Effector memory CD4-positive, alpha-beta T cell (primary cell): Measurements from ENCODE around the gene PAPSS1.

ENCODE experiments used
- DNase-seq, 3 donors: peaks; one replicate each; pipeline ENCODE4 v3.0.0-alpha.2; 2020
- H3K27ac ChIP-seq: 2 replicates; pipeline ENCODE4 v1.7.0; 2013; ENCODE audit warnings: mild to moderate bottlenecking, low read length, moderate library complexity; ENCODE audit not compliant: insufficient read depth, poor library complexity, severe bottlenecking
- H3K27me3 ChIP-seq: replicated peaks from 2 replicates; pipeline ENCODE4 v1.7.0; 2013; ENCODE audit warnings: mild to moderate bottlenecking, low read length; ENCODE audit not compliant: insufficient read depth, control insufficient read depth, poor library complexity, severe bottlenecking
- H3K36me3 ChIP-seq: 2 replicates; pipeline ENCODE4 v1.7.0; 2013; ENCODE audit warnings: mild to moderate bottlenecking, low read length, moderate library complexity; ENCODE audit not compliant: control insufficient read depth, insufficient read depth
- H3K4me1 ChIP-seq: 2 replicates; pipeline ENCODE4 v1.7.0; 2013; ENCODE audit warnings: low read length, mild to moderate bottlenecking; ENCODE audit not compliant: control insufficient read depth, insufficient read depth, poor library complexity, severe bottlenecking
- H3K4me3 ChIP-seq: 2 replicates; pipeline ENCODE4 v1.7.0; 2013; ENCODE audit warnings: low read length, low read depth, mild to moderate bottlenecking; ENCODE audit not compliant: insufficient read depth, poor library complexity, severe bottlenecking
- H3K9me3 ChIP-seq: 2 replicates; pipeline ENCODE4 v1.7.0; 2013; ENCODE audit warnings: mild to moderate bottlenecking, low read length, moderate library complexity; ENCODE audit not compliant: control insufficient read depth

PAPSS1 gene

DNA sequence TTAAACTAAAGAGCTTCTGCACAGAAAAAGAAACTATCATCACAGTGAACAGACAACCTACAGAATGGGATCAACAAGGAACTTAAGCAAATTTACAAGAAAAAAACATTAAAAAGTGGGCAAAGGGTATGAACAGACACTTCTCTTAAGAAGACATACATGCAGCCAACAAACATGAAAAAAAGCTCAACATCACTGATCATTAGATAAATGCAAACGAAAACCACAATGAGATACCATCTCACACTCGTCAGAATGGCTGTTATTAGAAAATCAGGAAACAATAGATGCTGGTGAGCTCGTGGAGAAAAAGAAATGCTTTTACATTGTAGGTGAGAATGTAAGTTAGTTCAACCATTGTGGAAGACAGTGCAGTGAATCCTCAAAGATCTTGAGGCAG is 27.8 kb downstream of the PAPSS1 start:
- no peak overlapping the region for H3K4me3 ChIP-seq
- peaks cover 4% of the 10 kb centered on the region for H3K4me1 ChIP-seq
- no peaks in the 10 kb centered on the region for H3K27me3 ChIP-seq
- H3K27ac ChIP-seq, result no peak overlapping the region
- H3K9me3 ChIP-seq, result no peaks in the 10 kb centered on the region
- no peaks in the 10 kb centered on the region for H3K36me3 ChIP-seq
- DNase-seq, result no peak

DNA sequence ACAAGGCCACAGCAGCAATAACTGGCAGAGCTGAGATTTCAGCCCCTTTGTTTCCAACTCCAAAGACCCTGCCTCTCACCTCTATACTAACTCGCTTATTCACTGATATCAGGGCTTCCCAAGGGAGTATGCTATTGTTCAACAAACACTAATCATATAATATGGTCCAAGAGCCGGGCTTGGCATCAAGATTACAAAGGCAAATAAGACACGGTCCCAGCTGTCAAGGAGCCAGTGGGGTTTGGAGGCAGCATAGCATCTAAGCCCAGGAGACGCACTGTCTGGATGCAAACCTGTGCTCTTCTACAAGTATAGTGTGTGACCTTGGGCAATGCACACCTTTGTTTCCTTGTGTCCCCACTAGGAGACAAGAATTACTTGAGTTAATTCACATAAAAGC is 28.7 kb downstream of the PAPSS1 start:
- Histone ChIP-seq H3K36me3 (peaks cover 3% of the 10 kb centered on the region), H3K4me1 (peaks cover 4% of the 10 kb centered on the region), H3K27ac (no peak overlapping the region), H3K9me3 (no peaks in the 10 kb centered on the region), H3K27me3 (no peaks in the 10 kb centered on the region), H3K4me3 (no peak overlapping the region)
- DNase-seq, result no peak

DNA sequence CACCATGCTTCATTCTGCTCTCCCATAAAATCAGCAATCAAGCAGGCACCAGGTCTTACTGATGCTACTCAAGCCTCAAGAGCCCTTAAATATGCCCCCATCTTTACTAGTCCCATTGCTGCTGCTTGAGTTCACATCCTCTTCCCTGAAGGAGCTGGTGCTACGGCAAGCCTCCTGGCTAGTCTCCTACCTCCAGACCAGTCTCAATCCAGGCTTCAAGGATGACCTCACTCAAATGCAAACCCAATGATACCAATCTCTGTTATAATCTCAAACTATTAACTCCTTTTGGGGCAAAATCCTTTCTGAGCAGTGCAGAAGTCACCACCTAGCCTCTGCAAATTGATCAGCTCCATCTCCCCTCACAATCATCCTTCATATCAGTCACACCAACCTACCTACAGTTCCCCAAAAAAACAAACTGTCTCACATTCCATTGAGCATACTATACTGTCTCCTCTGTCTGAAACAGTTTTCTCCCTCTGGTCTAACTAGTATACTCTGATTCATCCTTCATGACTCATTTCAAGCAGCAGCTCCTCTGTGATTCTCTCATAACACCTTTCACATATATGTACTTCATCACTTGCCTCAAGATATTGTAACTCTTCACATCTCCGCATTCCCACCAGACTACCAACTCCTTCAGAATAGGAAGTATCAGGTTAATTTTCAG is 30.0 kb downstream of the PAPSS1 start:
- H3K4me1 ChIP-seq, result peaks cover 4% of the 10 kb centered on the region
- no peak for DNase-seq
- no peaks in the 10 kb centered on the region for H3K9me3 ChIP-seq
- peaks cover 3% of the 10 kb centered on the region for H3K36me3 ChIP-seq
- H3K4me3 ChIP-seq, result no peak overlapping the region
- H3K27ac ChIP-seq, result no peak overlapping the region
- H3K27me3 ChIP-seq, result no peaks in the 10 kb centered on the region

DNA sequence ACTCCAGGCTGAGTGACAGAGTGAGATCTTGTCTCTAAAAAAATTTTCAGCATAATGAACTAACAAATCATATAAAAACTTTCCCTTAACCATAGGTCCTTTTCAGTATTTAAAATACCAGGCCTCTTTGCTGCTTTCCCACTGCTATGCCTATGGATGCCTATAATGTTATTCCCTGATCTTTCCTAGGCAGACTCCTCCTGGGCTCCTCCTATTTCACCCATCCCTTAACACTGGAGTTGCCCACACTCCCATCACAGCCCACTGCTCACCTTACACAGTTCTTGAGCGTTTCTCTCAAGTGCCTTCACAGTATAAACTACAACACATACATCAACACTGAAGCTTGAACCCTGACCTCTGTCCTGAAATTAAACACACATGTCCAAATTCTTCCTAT is 31.6 kb downstream of the PAPSS1 start:
- peaks cover 4% of the 10 kb centered on the region for H3K4me1 ChIP-seq
- no peak for DNase-seq
- no peaks in the 10 kb centered on the region for H3K27me3 ChIP-seq
- H3K4me3 ChIP-seq, result no peak overlapping the region
- peaks cover 3% of the 10 kb centered on the region for H3K36me3 ChIP-seq
- no peak overlapping the region for H3K27ac ChIP-seq
- H3K9me3 ChIP-seq, result no peaks in the 10 kb centered on the region

DNA sequence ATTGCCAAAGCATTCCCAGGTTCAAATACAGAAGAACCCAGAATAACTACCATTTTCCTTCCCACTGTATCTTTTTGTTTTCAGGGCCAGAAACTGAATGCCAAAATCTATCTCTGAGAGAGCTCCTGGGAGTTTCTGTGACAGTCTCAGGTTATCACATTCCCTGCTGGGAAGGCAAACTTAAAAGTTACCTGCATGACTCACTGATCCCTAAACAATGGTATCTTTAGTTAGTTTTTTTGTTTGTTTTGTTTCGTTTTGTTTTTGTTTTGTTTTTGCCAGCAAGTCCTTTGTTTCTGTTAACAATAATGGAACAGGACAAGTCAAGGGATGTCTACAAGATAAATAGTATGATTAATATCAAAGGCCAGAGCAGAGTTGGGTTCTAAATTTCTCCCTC is 34.3 kb downstream of the PAPSS1 start:
- Histone ChIP-seq H3K27ac (no peak overlapping the region), H3K36me3 (peaks cover 3% of the 10 kb centered on the region), H3K4me3 (no peak overlapping the region), H3K4me1 (no peaks in the 10 kb centered on the region), H3K27me3 (no peaks in the 10 kb centered on the region), H3K9me3 (no peaks in the 10 kb centered on the region)
- no peak for DNase-seq

DNA sequence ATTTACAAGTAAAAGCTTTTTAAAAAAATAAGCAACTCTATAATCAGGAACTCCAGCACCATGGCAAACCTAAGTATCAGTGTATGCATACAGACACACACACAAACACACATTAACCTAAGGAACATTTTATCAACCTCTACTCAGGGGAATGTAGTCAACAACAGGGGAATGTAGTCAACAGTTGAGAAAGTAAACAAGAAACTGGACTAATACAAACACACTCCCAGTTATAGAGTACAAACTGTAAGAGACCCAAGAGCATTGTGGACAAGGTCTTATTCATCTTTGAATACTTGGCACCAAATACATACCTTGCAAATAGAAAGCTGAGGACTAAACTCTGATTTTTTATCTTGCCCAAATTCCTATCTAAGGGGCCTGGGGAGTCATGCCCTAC is 36.2 kb downstream of the PAPSS1 start:
- no peak for DNase-seq
- no peaks in the 10 kb centered on the region for H3K27me3 ChIP-seq
- no peak overlapping the region for H3K4me3 ChIP-seq
- H3K36me3 ChIP-seq, result peaks cover 4% of the 10 kb centered on the region
- no peaks in the 10 kb centered on the region for H3K4me1 ChIP-seq
- H3K27ac ChIP-seq, result no peak overlapping the region
- no peaks in the 10 kb centered on the region for H3K9me3 ChIP-seq

DNA sequence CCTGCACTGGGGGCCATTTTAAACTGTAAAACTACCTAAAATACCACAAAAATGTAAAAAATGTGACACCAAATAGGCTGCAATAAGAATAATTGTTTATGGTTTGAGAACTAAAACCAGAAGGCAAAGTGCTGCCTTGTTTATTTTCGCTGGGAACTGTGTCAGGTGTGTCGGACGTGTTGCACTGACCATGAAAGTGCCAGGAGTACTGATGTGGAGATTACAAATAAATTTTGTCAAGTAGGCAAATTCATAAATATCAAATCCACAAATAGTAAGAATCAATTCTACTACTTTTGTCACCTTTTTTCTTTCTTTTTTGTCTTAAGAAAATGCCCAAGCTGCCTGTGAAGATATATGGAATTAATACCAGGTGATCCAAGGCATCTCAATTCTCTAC is 37.7 kb downstream of the PAPSS1 start:
- Histone ChIP-seq H3K27me3 (no peaks in the 10 kb centered on the region), H3K4me3 (no peak overlapping the region), H3K27ac (no peak overlapping the region), H3K9me3 (no peaks in the 10 kb centered on the region), H3K4me1 (no peaks in the 10 kb centered on the region), H3K36me3 (peaks cover 7% of the 10 kb centered on the region)
- no peak for DNase-seq

DNA sequence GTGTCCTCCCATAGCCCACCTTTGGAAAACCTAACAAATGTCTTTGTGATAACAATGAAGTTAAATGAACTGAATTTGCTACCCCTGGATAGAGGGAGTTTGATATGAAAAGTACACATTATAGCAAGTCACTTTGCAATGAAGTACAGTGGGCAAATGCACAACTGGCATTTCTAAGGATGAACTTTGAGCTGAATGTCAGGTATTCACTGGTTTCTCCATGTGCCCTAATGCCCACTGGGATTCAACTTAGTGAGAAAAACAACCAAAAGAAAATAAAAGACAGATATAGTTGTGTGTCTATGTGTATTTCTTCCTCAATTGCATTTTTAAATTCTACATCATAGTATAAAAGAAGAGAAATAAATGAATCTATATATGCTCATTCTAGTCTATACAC is 51.0 kb downstream of the PAPSS1 start:
- H3K9me3 ChIP-seq, result no peaks in the 10 kb centered on the region
- H3K4me1 ChIP-seq, result no peaks in the 10 kb centered on the region
- H3K27me3 ChIP-seq, result no peaks in the 10 kb centered on the region
- H3K27ac ChIP-seq, result no peak overlapping the region
- DNase-seq, result no peak
- H3K36me3 ChIP-seq, result peaks cover 9% of the 10 kb centered on the region
- H3K4me3 ChIP-seq, result no peak overlapping the region

DNA sequence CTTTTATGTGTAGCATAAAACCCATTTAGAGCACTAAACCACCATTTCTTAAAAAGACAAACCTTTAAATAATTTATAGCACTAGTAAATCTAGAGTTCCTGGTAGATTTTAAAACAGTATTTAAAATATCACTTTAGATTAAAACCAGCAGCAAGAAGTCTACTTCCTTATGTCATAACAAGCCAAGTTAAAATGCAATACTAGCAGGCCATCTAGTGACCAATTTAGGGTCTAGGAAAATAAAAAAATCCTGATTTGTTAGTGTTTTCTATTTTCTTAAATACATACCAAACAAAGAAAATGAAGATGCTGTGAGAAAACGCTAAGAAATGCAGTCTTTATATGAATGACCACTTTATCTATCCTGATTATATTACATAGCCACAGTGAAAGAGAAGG is 53.9 kb downstream of the PAPSS1 start:
- H3K9me3 ChIP-seq, result no peaks in the 10 kb centered on the region
- DNase-seq, result no peak
- H3K36me3 ChIP-seq, result peaks cover 9% of the 10 kb centered on the region

DNA sequence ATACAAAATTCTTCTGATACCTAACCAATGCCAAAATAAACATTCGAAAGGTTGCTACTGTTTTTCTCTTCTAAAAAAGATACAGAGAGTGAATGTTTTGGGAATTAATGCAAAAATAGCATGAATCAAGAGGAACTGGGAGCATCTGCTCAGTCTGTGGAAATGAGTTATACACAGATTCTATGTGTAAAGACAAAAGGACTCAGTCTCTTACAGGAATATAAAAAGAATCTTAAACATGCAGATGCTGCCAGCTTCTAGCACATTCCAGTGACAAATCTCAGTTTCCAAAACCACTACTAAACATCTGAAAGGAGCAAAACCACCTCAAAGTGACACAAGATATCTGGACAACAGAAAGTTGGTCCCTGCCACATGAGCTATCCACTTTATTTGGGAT is 55.0 kb downstream of the PAPSS1 start:
- H3K4me1 ChIP-seq, result no peaks in the 10 kb centered on the region
- no peak overlapping the region for H3K27ac ChIP-seq
- peaks cover 4% of the 10 kb centered on the region for H3K36me3 ChIP-seq
- no peak overlapping the region for H3K4me3 ChIP-seq
- no peaks in the 10 kb centered on the region for H3K27me3 ChIP-seq
- DNase-seq, result no peak
- no peaks in the 10 kb centered on the region for H3K9me3 ChIP-seq

More for the DNA sequence above, 53.9 kb downstream of the PAPSS1 start:
- H3K4me3 ChIP-seq, result no peak overlapping the region
- H3K4me1 ChIP-seq, result no peaks in the 10 kb centered on the region
- H3K27ac ChIP-seq, result no peak overlapping the region
- H3K27me3 ChIP-seq, result no peaks in the 10 kb centered on the region
